GM19395 (cell line): Measurements from ENCODE around the gene RMND5B.
A peak's percentile ranks its signal among the peaks of the same experiment; 100 is the strongest.
"Not testable (repeated sequence)": the region's sequence is repeated elsewhere in the genome, so short reads cannot be mapped to it uniquely, and the experiment has no call there.

ENCODE experiments used
- ATAC-seq: cut with Tn5 transposase; IDR thresholded peaks from one replicate; pipeline ENCODE4 v1.9.1; 2021; ENCODE audit warnings: mild to moderate bottlenecking, moderate library complexity; ENCODE audit not compliant: unreplicated experiment

RMND5B gene

GRCh38 chr5:178162481-178162880 is 31.7 kb downstream of the RMND5B start:
- no peak for ATAC-seq

GRCh38 chr5:178163772-178164735 is 33.2 kb downstream of the RMND5B start:
- peak; percentile 97 for ATAC-seq

- no peak for ATAC-seq
Observed at GRCh38 chr5:178165581-178165980, 34.8 kb downstream of the RMND5B start.

- no peak for ATAC-seq
Observed at GRCh38 chr5:178170455-178170854, 39.6 kb downstream of the RMND5B start.

GRCh38 chr5:178174456-178174855 is 43.6 kb downstream of the RMND5B start:
- no peak for ATAC-seq

- no peak for ATAC-seq
Observed at GRCh38 chr5:178176791-178177190, 46.0 kb downstream of the RMND5B start.

GRCh38 chr5:178177569-178177968 is 46.8 kb downstream of the RMND5B start:
- no peak for ATAC-seq

GRCh38 chr5:178180141-178180863 is 49.5 kb downstream of the RMND5B start:
- ATAC-seq = no peak

GRCh38 chr5:178182158-178182876 is 51.5 kb downstream of the RMND5B start:
- ATAC-seq = no peak

- ATAC-seq = no peak
Observed at GRCh38 chr5:178186427-178186826, 55.6 kb downstream of the RMND5B start.

GRCh38 chr5:178187014-178187413 is 56.2 kb downstream of the RMND5B start, which contains the start of gene GMCL2:
Gene GMCL2, minus strand, starts transcription at chr5:178187371. Its CDS starts 72 bp downstream, at chr5:178187299.
- ATAC-seq = no peak

GRCh38 chr5:178189433-178189832 is 58.6 kb downstream of the RMND5B start:
- no peak for ATAC-seq

- ATAC-seq = no peak
Observed at GRCh38 chr5:178191661-178192060, 60.8 kb downstream of the RMND5B start.

- no peak for ATAC-seq
Observed at GRCh38 chr5:178192244-178192643, 61.4 kb downstream of the RMND5B start.

- no peak for ATAC-seq
Observed at GRCh38 chr5:178192787-178193186, 62.0 kb downstream of the RMND5B start.

GRCh38 chr5:178193251-178193809 is 62.5 kb downstream of the RMND5B start:
- no peak for ATAC-seq

- no peak for ATAC-seq
Observed at GRCh38 chr5:178194026-178194425, 63.2 kb downstream of the RMND5B start.

- ATAC-seq = no peak
Observed at GRCh38 chr5:178196281-178196812, 65.5 kb downstream of the RMND5B start.

GRCh38 chr5:178196986-178197385 is 66.2 kb downstream of the RMND5B start:
- no peak for ATAC-seq

- ATAC-seq = not testable (repeated sequence)
Observed at GRCh38 chr5:178198151-178198550, 67.3 kb downstream of the RMND5B start.

- no peak for ATAC-seq
Observed at GRCh38 chr5:178198706-178199105, 67.9 kb downstream of the RMND5B start.
